ENCODE measurements around the gene CHTF18.

CHTF18 gene

DNA sequence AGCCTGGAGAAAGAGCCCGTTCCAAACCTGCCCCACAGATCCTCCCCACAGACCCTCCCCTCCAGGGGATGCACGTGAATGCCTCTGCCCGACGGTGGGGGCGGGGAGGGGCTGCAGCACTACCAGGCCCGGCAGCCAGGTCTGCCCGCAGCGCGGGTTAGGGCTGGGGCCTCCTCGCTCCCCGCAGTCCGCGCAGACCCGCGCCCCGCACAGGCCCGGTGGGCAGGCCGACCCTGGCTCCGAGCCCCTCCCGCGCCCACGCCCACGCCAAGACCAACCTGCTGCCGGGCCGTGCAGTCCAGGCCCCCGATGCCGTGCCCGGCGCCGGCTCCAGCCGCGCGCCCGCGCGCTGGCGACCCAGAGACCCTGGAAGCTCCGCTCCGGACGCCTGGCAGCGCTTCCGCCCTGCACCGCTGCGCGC lies 432 bp upstream of the CHTF18 start, which contains the start of gene RPUSD1:
Gene RPUSD1, minus strand, starts transcription at position 404 of the 421 bp plus-strand sequence. CDS start 644 bp downstream, outside the sequence.
- TF ChIP-seq, protein P1, sequence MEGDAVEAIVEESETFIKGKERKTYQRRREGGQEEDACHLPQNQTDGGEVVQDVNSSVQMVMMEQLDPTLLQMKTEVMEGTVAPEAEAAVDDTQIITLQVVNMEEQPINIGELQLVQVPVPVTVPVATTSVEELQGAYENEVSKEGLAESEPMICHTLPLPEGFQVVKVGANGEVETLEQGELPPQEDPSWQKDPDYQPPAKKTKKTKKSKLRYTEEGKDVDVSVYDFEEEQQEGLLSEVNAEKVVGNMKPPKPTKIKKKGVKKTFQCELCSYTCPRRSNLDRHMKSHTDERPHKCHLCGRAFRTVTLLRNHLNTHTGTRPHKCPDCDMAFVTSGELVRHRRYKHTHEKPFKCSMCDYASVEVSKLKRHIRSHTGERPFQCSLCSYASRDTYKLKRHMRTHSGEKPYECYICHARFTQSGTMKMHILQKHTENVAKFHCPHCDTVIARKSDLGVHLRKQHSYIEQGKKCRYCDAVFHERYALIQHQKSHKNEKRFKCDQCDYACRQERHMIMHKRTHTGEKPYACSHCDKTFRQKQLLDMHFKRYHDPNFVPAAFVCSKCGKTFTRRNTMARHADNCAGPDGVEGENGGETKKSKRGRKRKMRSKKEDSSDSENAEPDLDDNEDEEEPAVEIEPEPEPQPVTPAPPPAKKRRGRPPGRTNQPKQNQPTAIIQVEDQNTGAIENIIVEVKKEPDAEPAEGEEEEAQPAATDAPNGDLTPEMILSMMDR (IDR thresholded peaks at IDR 0.05; ENCODE audit: insufficient read depth, low read depth, low read length, missing control alignments), result no peak
- peak within 1 kb of the TSS; percentile 95 for H3K4me3 ChIP-seq (ENCODE audit: low read depth, low read length)
- peak; percentile 32 for DNase-seq (ENCODE audit: low read depth)

DNA sequence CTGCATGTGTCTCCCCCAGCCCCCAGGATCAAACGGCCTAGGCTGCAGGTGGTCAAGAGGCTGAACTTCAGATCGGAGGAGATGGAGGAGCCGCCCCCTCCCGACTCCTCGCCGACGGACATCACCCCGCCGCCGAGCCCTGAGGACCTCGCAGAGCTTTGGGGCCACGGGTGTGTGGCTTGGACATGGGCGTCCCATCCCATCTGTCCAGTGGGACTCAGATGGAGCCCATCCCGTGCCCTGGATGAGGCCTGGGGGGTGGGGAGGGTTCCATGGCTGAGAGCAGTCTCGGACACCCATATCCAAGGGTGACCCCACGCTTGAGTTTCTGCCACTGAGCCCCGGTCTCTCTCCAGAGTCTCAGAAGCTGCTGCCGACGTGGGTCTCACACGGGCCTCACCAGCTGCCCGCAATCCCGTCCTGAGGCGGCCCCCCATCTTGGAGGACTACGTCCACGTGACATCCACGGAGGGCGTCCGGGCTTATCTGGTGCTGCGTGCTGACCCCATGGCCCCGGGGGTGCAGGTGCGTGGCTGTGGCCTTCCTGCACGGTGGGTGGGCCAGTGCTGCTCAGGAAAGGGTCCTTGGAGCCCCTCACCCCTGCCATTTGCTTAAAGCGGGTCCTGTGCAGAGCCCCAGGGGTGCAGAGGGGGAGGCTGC lies 901 bp downstream of the CHTF18 start:
- DNase-seq (ENCODE audit: low read depth), result no peak
- TF ChIP-seq, protein P1 (IDR thresholded peaks at IDR 0.05; ENCODE audit: insufficient read depth, low read depth, low read length, missing control alignments), result no peak
- H3K4me3 ChIP-seq (ENCODE audit: low read depth, low read length), result peak overlapping the region; percentile 80

DNA sequence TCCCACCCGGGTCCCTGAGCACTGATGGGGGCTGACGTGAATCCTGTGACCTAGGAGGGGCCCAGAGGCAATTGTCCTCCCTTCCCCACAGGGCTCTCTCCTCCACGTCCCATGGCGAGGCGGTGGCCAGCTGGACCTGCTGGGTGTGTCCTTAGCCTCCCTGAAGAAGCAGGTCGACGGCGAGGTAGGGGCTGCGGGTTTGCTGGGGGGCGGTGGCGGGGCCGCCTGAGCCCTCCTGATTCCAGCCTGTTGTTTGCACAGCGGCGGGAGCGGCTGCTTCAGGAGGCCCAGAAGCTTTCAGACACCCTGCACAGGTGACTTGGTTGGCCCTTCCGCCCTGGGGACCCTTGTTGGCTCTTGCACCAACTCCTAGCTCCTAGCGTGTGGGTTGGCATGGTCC lies 1.7 kb downstream of the CHTF18 start:
- TF ChIP-seq, protein P1 (IDR thresholded peaks at IDR 0.05; ENCODE audit: insufficient read depth, low read depth, low read length, missing control alignments), result no peak
- H3K4me3 ChIP-seq (ENCODE audit: low read depth, low read length), result no peak overlapping the region
- no peak for DNase-seq (ENCODE audit: low read depth)

DNA sequence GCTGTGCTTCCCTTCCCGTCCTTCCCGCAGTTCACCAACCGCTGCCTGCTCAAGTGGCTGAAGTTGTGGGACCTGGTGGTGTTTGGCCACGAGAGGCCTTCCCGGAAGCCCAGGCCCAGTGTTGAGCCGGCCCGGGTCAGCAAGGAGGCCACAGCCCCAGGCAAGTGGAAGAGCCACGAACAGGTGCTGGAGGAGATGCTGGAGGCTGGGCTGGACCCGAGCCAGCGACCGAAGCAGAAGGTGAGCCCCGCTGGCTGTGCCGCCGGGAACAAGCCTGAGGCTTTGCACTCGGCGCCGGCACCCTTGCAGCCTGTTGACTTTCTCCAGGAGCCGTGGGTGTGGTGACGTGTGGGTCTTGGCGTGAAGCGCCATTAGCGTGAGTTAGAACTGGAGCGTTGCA lies 2.7 kb downstream of the CHTF18 start:
- TF ChIP-seq, protein P1 (IDR thresholded peaks at IDR 0.05; ENCODE audit: insufficient read depth, low read depth, low read length, missing control alignments), result no peak
- no peak for DNase-seq (ENCODE audit: low read depth)
- no peak overlapping the region for H3K4me3 ChIP-seq (ENCODE audit: low read depth, low read length)

DNA sequence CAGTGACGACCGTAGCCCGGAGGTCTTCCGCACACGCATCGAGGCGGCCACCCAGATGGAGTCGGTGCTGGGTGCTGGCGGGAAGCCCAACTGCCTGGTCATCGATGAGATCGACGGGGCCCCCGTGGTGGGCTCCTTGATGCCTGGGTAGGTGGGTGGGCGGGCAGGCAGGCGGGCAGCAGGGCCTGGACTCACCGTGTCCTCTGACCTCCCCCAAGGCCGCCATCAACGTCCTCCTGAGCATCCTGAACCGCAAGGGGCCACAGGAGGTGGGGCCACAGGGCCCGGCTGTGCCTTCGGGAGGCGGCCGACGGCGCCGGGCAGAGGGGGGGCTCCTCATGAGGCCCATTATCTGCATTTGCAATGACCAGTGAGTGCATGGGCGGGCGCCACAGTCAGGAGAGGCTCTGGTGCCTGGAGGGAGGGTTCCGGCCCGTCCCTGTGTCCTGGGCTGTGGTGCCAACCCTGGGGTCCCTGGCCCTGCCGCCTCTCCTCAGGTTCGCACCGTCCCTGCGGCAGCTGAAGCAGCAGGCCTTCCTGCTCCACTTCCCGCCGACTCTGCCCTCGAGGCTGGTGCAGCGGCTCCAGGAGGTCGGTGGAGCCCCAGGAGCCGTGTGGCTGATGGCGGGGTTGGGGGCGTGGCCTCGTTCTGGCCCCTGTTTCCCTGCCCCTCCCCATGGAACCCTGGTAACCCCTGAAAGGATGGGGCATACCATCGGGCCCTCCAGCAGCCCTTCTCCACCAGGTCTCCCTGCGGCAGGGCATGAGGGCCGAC lies 4.0 kb downstream of the CHTF18 start:
- no peak overlapping the region for H3K4me3 ChIP-seq (ENCODE audit: low read depth, low read length)
- TF ChIP-seq, protein P1 (IDR thresholded peaks at IDR 0.05; ENCODE audit: insufficient read depth, low read depth, low read length, missing control alignments), result no peak
- DNase-seq (ENCODE audit: low read depth), result no peak

DNA sequence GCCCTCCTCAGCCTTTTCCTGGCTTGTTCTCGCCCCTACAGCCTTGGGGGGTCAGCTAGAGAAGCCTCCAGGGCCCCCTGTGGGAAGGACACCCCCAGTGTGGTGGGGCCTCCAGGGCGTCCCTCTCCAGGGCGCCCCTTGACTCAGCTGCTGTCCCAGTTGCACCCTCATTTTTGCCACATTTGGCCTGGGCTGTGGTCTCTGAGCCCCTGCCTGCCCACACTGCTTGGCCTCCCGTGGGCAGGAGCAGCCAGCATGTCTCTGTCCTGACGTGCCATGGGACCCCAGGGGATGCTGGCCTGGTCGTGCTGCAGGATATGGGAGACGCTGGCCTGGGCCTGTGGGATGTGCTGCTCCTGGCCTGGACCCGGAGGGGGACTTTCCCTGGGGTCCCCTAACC lies 5.0 kb downstream of the CHTF18 start:
- TF ChIP-seq, protein P1 (IDR thresholded peaks at IDR 0.05; ENCODE audit: insufficient read depth, low read depth, low read length, missing control alignments), result no peak
- no peak for DNase-seq (ENCODE audit: low read depth)
- no peak overlapping the region for H3K4me3 ChIP-seq (ENCODE audit: low read depth, low read length)
